GM19238 (cell line): Measurements from ENCODE around the gene TRMT2A.

Source experiments
- DNase-seq: peaks from one replicate; pipeline ENCODE4 v3.0.0; 2011; ENCODE audit warnings: low spot score; ENCODE audit not compliant: insufficient read length

Gene TRMT2A

DNA sequence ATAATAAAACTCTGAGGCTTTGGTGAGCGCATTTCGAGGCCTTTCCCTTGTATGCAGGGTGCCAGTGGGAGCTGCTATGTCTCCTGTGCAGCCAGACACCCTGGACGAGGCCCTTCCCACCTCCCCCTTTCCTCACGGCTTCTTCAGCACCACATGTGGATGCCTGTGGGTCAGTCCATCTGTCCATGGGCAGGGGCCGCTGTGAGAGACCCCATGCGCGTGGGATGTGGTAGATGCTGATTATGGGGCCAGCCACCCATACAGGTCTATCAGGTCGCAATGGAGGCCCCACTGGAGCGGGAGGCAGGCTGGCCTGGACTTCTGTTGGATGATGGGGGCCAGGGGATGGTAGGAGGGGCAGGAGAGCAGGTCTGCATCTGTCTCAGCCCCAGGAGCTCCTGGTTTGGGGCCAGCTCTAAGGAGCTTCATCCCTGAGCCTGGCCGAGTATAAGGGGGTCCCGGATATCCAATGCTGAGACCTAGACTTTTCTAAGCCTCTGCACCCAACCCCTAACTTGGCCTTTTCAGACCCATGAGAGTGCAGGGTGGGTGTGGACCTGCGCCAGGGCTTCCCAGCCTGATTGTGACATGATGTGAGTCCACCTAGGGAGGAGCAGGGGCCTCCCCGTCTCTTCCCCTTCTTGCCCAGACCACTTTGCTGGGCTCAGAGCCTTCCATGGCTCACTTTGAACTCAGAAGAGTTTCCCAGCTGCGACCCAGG, 51.0 kb downstream of the TRMT2A start:
- no peak for DNase-seq

- DNase-seq, result no peak
Measured at GRCh38 chr22:20064545-20065262, 52.3 kb downstream of the TRMT2A start.

- DNase-seq, result no peak
Measured at GRCh38 chr22:20064140-20064480, 52.9 kb downstream of the TRMT2A start.

DNA sequence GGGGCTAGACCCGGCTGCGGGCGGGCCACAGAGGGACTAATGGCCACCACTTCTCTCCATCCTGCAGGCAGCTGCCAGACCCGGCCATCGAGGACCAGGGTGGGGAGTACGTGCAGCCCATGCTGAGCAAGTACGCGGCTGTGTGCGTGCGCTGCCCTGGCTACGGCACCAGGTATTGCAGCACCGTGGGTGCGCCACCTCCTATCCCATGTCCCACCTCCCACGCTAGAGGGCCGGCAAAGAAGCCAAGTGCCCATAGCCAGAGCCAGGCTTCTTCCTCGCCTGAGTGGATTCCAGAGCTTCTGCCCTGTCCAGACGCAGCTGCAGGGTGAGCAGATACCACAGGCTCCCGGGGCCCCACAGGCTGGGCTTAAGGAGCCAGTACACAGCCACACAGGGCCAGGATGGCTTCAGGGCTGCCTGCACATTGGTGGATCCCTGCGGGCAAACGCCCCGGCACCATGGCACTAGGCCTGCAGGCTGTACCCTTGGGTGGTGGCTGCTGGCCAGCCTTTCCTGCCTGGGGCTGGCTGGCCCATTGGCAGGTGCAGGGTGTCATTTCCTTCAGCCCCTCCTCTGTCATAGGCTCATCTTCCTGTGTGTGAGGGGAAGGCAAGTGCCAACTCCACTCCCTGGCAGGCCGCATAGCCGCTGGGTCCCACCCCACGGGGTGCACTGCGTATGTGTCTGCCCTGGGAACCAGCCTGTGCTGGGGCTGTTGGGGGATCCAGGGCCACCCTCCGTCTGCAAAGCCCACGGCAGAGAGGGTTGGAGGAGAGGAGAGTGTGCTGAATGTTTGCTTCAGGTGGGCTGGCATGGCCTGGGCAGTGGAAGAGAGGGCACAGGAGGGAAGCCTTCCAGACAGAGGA, 53.5 kb downstream of the TRMT2A start:
- DNase-seq, result no peak

- no peak for DNase-seq
Measured at GRCh38 chr22:20062766-20063083, 54.3 kb downstream of the TRMT2A start.

- DNase-seq, result no peak
Measured at GRCh38 chr22:20062043-20062765, 54.8 kb downstream of the TRMT2A start.
